RPMI8226 (cell line): Measurements from ENCODE around the gene TSR1.

ENCODE experiments used
- DNase-seq: peaks from one replicate; pipeline ENCODE4 v3.0.0-alpha.2; 2015

Gene TSR1

DNA sequence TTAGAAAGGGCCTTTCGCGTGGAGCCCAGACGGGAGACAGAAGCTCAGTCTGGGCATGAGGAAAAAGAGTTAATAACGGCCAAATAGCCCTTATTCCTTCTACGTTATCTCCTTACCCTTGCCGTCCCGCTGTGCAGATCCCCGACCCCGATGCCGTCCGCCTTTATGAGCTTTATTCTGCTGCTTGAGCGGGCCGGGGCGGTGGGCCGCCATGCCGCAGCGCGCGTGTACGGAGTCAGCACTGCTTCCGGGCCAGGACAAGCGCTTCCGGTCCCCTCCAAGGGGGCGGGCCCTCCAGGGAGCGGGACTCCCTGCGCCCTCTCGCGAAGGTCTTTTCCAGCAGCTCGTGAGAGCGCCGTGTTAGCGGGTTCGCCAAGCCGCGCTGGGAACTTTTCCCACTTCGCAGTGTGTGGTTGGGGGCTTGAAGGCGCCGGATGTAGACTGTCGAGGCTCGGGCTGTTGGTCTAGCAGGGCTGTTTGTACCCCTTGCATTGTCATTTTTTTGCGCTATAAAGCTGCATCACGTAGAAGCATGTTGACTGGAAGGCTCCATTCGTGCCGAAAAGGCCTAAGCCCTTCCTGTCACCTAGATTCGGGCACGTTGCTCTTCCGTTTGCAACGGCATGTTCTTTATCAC is at the start of gene TSR1:
Gene TSR1 (minus strand): TSS at position 243 of the 637 bp plus-strand sequence. CDS start 30 bp downstream, at position 213.
- peak; percentile 91 for DNase-seq

GRCh38 chr17:2385240-2386210 is 49.3 kb upstream of the TSR1 start:
- DNase-seq = no peak

- no peak for DNase-seq
These were observed 48.3 kb upstream of the TSR1 start for GRCh38 chr17:2384439-2385127.

GRCh38 chr17:2383628-2384167 is 47.4 kb upstream of the TSR1 start:
- no peak for DNase-seq

- DNase-seq = no peak
These were observed 44.8 kb upstream of the TSR1 start for GRCh38 chr17:2380950-2381649.

GRCh38 chr17:2380226-2380922 is 44.1 kb upstream of the TSR1 start:
- no peak for DNase-seq

DNA sequence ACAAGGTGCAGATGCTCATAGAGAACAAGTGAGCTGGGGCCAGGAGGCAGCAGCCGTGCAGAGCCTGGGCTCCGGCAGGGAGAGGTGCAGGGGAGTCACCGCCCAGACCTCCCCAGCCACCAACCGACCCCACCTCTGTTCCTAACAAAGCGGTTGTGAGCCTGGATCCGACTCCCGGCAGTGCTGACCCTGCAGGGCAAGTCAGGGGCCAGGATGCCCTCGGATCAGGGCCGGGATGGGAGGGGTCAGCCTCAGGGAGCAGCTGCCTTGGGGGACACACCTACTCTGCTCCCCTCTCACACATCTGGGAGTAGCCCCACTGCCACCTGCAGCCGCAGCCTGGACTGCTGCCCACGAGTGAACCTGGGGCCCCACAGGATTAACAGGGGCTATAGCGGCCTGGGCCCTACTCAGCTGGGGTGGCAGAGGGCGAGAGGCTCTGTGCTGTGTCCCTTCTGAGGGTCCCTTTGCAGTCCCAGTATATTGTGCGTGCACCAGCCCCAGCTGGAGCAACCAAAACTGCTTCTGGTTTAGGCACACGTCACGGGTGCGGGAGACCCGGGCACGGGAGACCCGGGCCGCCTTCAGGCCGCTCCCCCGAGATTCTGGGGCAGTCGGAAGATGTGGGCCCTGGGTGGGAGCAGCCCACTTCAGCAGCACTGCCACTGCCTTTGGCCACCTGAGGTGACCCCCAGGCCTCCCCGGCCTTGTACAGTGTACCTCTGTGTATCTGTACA is 43.4 kb upstream of the TSR1 start:
- no peak for DNase-seq

DNA sequence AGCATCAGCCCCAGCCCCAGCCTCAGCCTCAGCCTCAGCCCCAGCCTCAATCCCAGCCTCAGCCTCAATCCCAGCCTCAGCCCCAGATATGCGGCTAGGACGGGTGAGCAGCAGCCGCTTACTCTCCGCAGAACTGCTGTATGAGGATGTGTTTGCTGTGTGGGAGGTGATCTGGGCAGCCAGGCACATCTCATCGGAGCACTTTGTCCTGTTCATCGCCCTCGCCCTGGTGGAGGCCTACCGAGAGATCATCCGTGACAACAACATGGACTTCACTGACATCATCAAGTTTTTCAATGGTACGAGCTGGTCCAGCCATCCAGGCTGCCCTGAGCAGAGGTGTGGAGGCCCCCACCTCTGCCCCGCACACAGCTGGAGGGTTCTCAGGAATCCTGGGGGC is 42.6 kb upstream of the TSR1 start:
- no peak for DNase-seq

GRCh38 chr17:2377659-2378058 is 41.4 kb upstream of the TSR1 start:
- DNase-seq = no peak

GRCh38 chr17:2376107-2376506 is 39.9 kb upstream of the TSR1 start:
- no peak for DNase-seq

- DNase-seq = no peak
These were observed 39.1 kb upstream of the TSR1 start for GRCh38 chr17:2375406-2375805.

- DNase-seq = no peak
These were observed 38.5 kb upstream of the TSR1 start for GRCh38 chr17:2374549-2375285.

- no peak for DNase-seq
These were observed 36.9 kb upstream of the TSR1 start for GRCh38 chr17:2373179-2373578.

DNA sequence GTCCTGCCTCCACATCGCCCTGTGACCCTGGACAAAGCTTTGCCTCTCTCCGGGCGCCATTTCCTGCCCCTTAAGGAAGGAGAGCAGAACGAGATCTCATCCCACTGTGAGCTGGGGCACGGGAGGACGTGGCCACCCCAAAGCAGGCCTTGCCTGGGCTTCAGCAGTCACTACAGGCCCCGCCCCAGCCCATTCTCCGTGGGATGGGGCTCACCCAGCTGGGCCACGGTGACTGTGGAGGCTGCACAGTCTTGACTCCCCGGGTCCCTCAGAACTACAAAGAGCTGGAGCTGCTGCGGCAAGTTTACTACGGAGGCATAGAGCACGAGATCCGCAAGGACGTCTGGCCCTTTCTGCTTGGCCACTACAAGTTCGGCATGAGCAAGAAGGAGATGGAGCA is 36.4 kb upstream of the TSR1 start:
- DNase-seq = no peak

DNA sequence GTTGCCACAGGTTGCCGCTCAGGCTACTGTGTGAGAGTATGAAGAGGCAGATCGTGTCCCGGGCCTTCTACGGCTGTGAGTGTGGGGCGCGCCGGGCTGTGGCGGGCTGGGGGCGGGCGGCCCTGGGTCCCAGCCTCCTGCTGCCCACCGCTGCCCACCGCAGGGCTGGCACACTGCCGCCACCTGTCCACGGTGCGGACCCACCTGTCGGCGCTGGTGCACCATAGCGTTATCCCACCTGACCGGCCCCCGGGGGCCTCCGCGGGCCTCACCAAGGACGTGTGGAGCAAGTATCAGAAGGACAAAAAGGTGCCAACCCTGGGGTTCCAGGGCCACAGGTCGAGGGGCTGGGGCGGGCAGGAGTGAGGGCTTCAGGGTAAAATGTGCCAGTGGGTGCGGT is 35.9 kb upstream of the TSR1 start:
- no peak for DNase-seq

- DNase-seq = no peak
These were observed 35.2 kb upstream of the TSR1 start for GRCh38 chr17:2371183-2372130.

DNA sequence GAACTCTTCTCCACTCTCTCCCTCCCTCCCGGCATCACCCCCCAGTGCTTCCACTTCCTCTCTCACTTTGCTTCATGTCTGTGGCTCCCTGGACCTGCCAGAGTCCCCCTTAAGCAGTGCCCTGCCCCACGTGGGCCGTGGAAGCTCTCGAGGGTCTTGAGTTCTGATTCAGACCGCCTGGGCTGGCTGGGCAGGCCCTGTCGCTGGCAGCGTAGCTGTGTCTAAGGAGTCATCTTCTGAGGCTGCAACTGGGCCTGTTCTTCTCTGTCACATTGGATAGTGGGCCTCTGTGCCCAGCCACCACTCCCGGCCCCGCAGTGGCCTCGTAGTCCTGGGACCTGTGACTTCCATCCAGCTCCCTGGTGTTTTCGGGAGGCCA is 33.9 kb upstream of the TSR1 start:
- DNase-seq = no peak

- no peak for DNase-seq
These were observed 33.4 kb upstream of the TSR1 start for GRCh38 chr17:2369551-2370210.

- DNase-seq = no peak
These were observed 32.8 kb upstream of the TSR1 start for GRCh38 chr17:2369039-2369438.
